ENCODE data around the gene ANKRD49. TPM values are rescaled to one million over a fixed set of nuclear protein-coding genes. Genes with fewer than 3 reads are reported as not detected.

The ANKRD49 gene
- total and polyA plus RNA-seq, 2 of the 8 experiments (the other 6 are each of a cell fraction or from before 2014, with no cell fraction given), result 7.4 to 12.2 TPM

GRCh38 chr11:94500181-94500580, 6.4 kb downstream of the ANKRD49 start:
- no peak overlapping the region for H3K18ac ChIP-seq (ENCODE audit: extremely low read depth, low read length)
- DNase-seq (ENCODE audit: low read depth in 1 of 2, low spot score in 2 of 2) (no peak), FAIRE-seq (no peak)
- H3K4me1 ChIP-seq (replicated peaks in 1 of 4; ENCODE audit: control insufficient read depth in 3 of 4, insufficient read depth in 4 of 4, low read length in 3 of 4), result no peaks in the 10 kb centered on the region
- H3K9me3 ChIP-seq (ENCODE audit: insufficient read depth in 2 of 2, low read depth in 1 of 2, low read length in 1 of 2), result no peaks in the 10 kb centered on the region
- no peak overlapping the region for H2BK15ac ChIP-seq (ENCODE audit: low read length)
- no peak for TF ChIP-seq ASH2L (IDR thresholded peaks at IDR 0.05; ENCODE audit: low read length)
- TF ChIP-seq GABPA (IDR thresholded peaks at IDR 0.05; ENCODE audit: borderline replicate concordance, insufficient read depth, low read length), result no peak
- no peak for TF ChIP-seq RBBP5 (IDR thresholded peaks at IDR 0.05; ENCODE audit: borderline replicate concordance, low read depth, low read length)
- no peak for TF ChIP-seq FOSL1 (IDR thresholded peaks at IDR 0.05; ENCODE audit: insufficient read depth, low read depth, low read length)
- TF ChIP-seq CREB1 (IDR thresholded peaks at IDR 0.05), result no peak
- no peak for TF ChIP-seq TCF12 (IDR thresholded peaks at IDR 0.05; ENCODE audit: low read depth, low read length)
- no peak for TF ChIP-seq CHD2 (IDR thresholded peaks at IDR 0.05; ENCODE audit: low read length)
- no peak for TF ChIP-seq TAF7 (optimal IDR thresholded peaks at IDR 0.05; ENCODE audit: borderline replicate concordance, low read depth, low read length)
- ChIA-PET CTCF (ENCODE audit: partially characterized antibody) (interaction anchor here (1.2 kb wide), 1 partner anchor 67 kb away, joined by 3 read pairs; no protein-coding TSS in a partner anchor), POLR2A (ENCODE audit: partially characterized antibody) (no interaction called here)
- no peak overlapping the region for H3K14ac ChIP-seq (ENCODE audit: insufficient read length)
- no peak overlapping the region for H3K4me3 ChIP-seq (ENCODE audit: extremely low read depth in 1 of 4, insufficient read depth in 2 of 4, low read depth in 3 of 4, low read length in 4 of 4)
- no peak overlapping the region for H2AK5ac ChIP-seq (ENCODE audit: low read depth, low read length)
- H2BK120ac ChIP-seq (replicated peaks; ENCODE audit: low read depth, low read length), result no peak overlapping the region
- no peak overlapping the region for H3K9ac ChIP-seq (replicated peaks in 1 of 4; ENCODE audit: extremely low read depth in 1 of 4, low read depth in 3 of 4, low read length in 3 of 4)
- H3K27me3 ChIP-seq (replicated peaks in 1 of 4; ENCODE audit: control insufficient read depth in 3 of 4, extremely low read depth in 1 of 4, insufficient read depth in 3 of 4, low read length in 3 of 4), result no peaks in the 10 kb centered on the region
- H3K79me1 ChIP-seq (ENCODE audit: low read depth, low read length), result no peaks in the 10 kb centered on the region
- H3K36me3 ChIP-seq (ENCODE audit: control insufficient read depth in 2 of 4, insufficient read depth in 4 of 4, low read length in 3 of 4), result peaks cover 2 to 31% (median 5%) of the 10 kb centered on the region in 4 experiments; a peak in 6 of 8 replicates
- H2BK20ac ChIP-seq (ENCODE audit: low read length), result no peak overlapping the region
- H3K4me2 ChIP-seq (ENCODE audit: insufficient read depth in 1 of 2, low read depth in 2 of 2, low read length in 2 of 2), result no peak overlapping the region
- no peak overlapping the region for H4K5ac ChIP-seq (ENCODE audit: insufficient read length, low read depth, low read length)
- H3K27ac ChIP-seq (ENCODE audit: low read depth, low read length), result no peak overlapping the region
- no peak overlapping the region for H2BK5ac ChIP-seq (ENCODE audit: low read depth, low read length)
- 0 out of 4 replicates have a peak, but pooled peaks cover 0 to under 1% of the 10 kb centered on the region in 2 experiments for H3K79me2 ChIP-seq (ENCODE audit: control insufficient read depth in 1 of 2, insufficient read depth in 2 of 2, low read length in 2 of 2)
- no peak overlapping the region for H2BK12ac ChIP-seq (ENCODE audit: low read depth, low read length)
- H3K4ac ChIP-seq (replicated peaks; ENCODE audit: insufficient read length, low read depth, low read length), result no peak overlapping the region
- no peaks in the 10 kb centered on the region for H3K23me2 ChIP-seq (ENCODE audit: low read depth, low read length)
- H3K23ac ChIP-seq (ENCODE audit: insufficient read length), result no peak overlapping the region
- no peaks in the 10 kb centered on the region for H4K20me1 ChIP-seq (replicated peaks in 1 of 2; ENCODE audit: control insufficient read depth in 1 of 2, insufficient read depth in 2 of 2, low read length in 2 of 2)
- H3K56ac ChIP-seq (replicated peaks; ENCODE audit: insufficient read length, low read depth, low read length), result no peak overlapping the region
- no peak overlapping the region for H4K8ac ChIP-seq (ENCODE audit: extremely low read depth, insufficient read depth, low read length)
- no peak overlapping the region for H4K91ac ChIP-seq (replicated peaks; ENCODE audit: insufficient read length, low read length)
- 89% methylated on average over 2 of the region's 2 CpGs; no CpG with 5 or more reads in 1 of the 2 experiments for WGBS, 2 experiments (ENCODE audit: extremely low coverage in 1 of 2, insufficient coverage in 1 of 2, insufficient read length in 1 of 2, insufficient replicate concordance in 2 of 2, low coverage in 1 of 2, low lambda C conversion rate in 2 of 2, missing lambda C conversion rate in 1 of 2)
- no peak overlapping the region for H2AFZ ChIP-seq (ENCODE audit: low read length)

All from H1 (cell line).